GM12878 (cell line): ENCODE data around the gene ARMH1. TPM values are rescaled to one million over a fixed set of nuclear protein-coding genes. Genes with fewer than 3 reads are reported as not detected.

ENCODE experiments used
- ATAC-seq: fragments of 200-7000 bp; cut with Tn5 transposase; 3 replicates; pipeline ENCODE4 v1.9.1; 2020; ENCODE audit warnings: mild to moderate bottlenecking, moderate library complexity
- BruUV-seq: library from RNA; stranded (reverse); fragments of 400-500 nt; replicated peaks from 2 replicates; lab custom pipeline; 2021; lab: Mats Ljungman, UMichigan
- CTCF ChIA-PET: fragments of 300-600 bp; sonication (Branson Sonifier 250); formaldehyde crosslinking; extraction: SDS; loops from one replicate; lab custom pipeline; 2021; ENCODE audit warnings: inconsistent platforms; lab: Yijun Ruan, JAX
- POLR2A ChIA-PET: fragments of 350-600 bp; formaldehyde crosslinking; extraction: SDS; loops from one replicate; lab custom pipeline; 2021; ENCODE audit warnings: inconsistent platforms; lab: Charles Lee
- RAD21 ChIA-PET: fragments of 300-600 bp; sonication (Branson Sonifier 250); formaldehyde crosslinking; loops from one replicate; lab custom pipeline; 2023; ENCODE audit warnings: antibody characterized with exemption; ENCODE audit not compliant: unreplicated experiment; lab: Charles Lee
- SMC1A ChIA-PET: fragments of 300-600 bp; sonication (Branson Sonifier 250); formaldehyde crosslinking; loops from one replicate; lab custom pipeline; 2023; ENCODE audit not compliant: unreplicated experiment, uncharacterized antibody; lab: Charles Lee
- DNase-seq: peaks from one replicate; pipeline ENCODE4 v3.0.0-alpha.2; 2011; ENCODE audit warnings: low read depth, low spot score
- FAIRE-seq: peaks from 3 replicates; lab custom pipeline; 2011; peaks lifted over from hg19 to GRCh38; lab: Jason Lieb, UNC
- H2AFZ ChIP-seq: 2 replicates; pipeline ENCODE4 v1.6.0; 2011; ENCODE audit warnings: low read depth, low read length, control low read depth; ENCODE audit not compliant: control insufficient read depth
- H3K27ac ChIP-seq: 2 replicates; pipeline ENCODE4 v1.5.1; 2011; ENCODE audit warnings: control low read depth; ENCODE audit not compliant: control insufficient read depth, insufficient read depth
- H3K27me3 ChIP-seq, 2 experiments: replicated peaks in 1 of 2; 2 replicates each; pipeline versions ENCODE4 v1.6.0 to v1.6.1; 2011; ENCODE audit warnings: low read length in 1 of 2; ENCODE audit not compliant: control insufficient read depth in 2 of 2, insufficient read depth in 2 of 2
- H3K36me3 ChIP-seq, 2 experiments: 2 replicates each; pipeline ENCODE4 v1.5.1; 2011; ENCODE audit warnings: low read length in 1 of 2; ENCODE audit not compliant: control insufficient read depth in 2 of 2, insufficient read depth in 2 of 2
- H3K4me1 ChIP-seq: 2 replicates; pipeline ENCODE4 v1.6.1; 2011; ENCODE audit warnings: mild to moderate bottlenecking, low read length, moderate library complexity, mixed read lengths; ENCODE audit not compliant: control insufficient read depth, insufficient read depth
- H3K4me2 ChIP-seq: 2 replicates; pipeline ENCODE4 v1.6.0; 2011; ENCODE audit warnings: control low read depth; ENCODE audit not compliant: control insufficient read depth, insufficient read depth
- H3K4me3 ChIP-seq: fragments of 200-600 bp; sonication (generic); 2 replicates; pipeline ENCODE4 v1.5.1; 2016
- H3K79me2 ChIP-seq: 2 replicates; pipeline ENCODE4 v1.6.0; 2011; ENCODE audit warnings: low read length; ENCODE audit not compliant: control insufficient read depth, insufficient read depth
- H3K9ac ChIP-seq: 2 replicates; pipeline ENCODE4 v1.8.0; 2011; ENCODE audit warnings: low read length, control low read depth, mixed read lengths; ENCODE audit not compliant: control insufficient read depth, insufficient read depth
- H3K9me3 ChIP-seq: replicated peaks from 3 replicates; pipeline ENCODE4 v1.5.1; 2011; ENCODE audit warnings: mild to moderate bottlenecking, low read length; ENCODE audit not compliant: control insufficient read depth, insufficient read depth
- H4K20me1 ChIP-seq: 2 replicates; pipeline ENCODE4 v1.6.0; 2011; ENCODE audit not compliant: control insufficient read depth, insufficient read depth
- CEBPZ ChIP-seq: fragments of 150-350 bp; IDR thresholded peaks from 2 replicates; pipeline ENCODE4 v1.6.1; 2016; ENCODE audit warnings: low read depth, low read length
- EP300 ChIP-seq, 2 experiments: fragments of 150-350 bp in 1 of 2; IDR thresholded peaks; 2 replicates each; pipeline ENCODE4 v1.6.1; 2011 to 2012; ENCODE audit warnings: low read depth in 2 of 2, low read length in 2 of 2, borderline replicate concordance in 1 of 2, improper control_type of control experiment in 1 of 2, inconsistent platforms in 1 of 2; ENCODE audit not compliant: control insufficient read depth in 1 of 2
- KLF5 ChIP-seq: fragments of 450-650 bp; IDR thresholded peaks from 2 replicates; pipeline ENCODE4 v1.6.1; 2014; ENCODE audit warnings: mild to moderate bottlenecking; ENCODE audit not compliant: partially characterized antibody
- MEF2A ChIP-seq: IDR thresholded peaks from 2 replicates; pipeline ENCODE4 v1.6.1; 2011; ENCODE audit warnings: low read depth, mild to moderate bottlenecking, low read length, moderate library complexity; ENCODE audit not compliant: insufficient read depth
- MXI1 ChIP-seq: fragments of 150-350 bp; IDR thresholded peaks from 2 replicates; pipeline ENCODE4 v1.6.1; 2011; ENCODE audit warnings: low read depth, mild to moderate bottlenecking, inconsistent platforms, low read length, improper control_type of control experiment
- NR2F1 ChIP-seq: fragments of 450-650 bp; conservative IDR thresholded peaks from 2 replicates; pipeline ENCODE4 v1.6.1; 2017; ENCODE audit warnings: mild to moderate bottlenecking
- PML ChIP-seq: IDR thresholded peaks from 2 replicates; pipeline ENCODE4 v1.6.1; 2012; ENCODE audit warnings: low read length, inconsistent platforms
- SIN3A ChIP-seq: IDR thresholded peaks from 2 replicates; pipeline ENCODE4 v1.6.1; 2012; ENCODE audit warnings: low read depth, low read length, improper control_type of control experiment
- SMAD5 ChIP-seq: IDR thresholded peaks from 2 replicates; pipeline ENCODE4 v1.6.1; 2016; ENCODE audit warnings: antibody characterized with exemption, low read depth
- SMARCA5 ChIP-seq: fragments of 450-650 bp; IDR thresholded peaks from 2 replicates; pipeline ENCODE4 v1.6.1; 2017; ENCODE audit warnings: mild to moderate bottlenecking
- SP1 ChIP-seq: IDR thresholded peaks from one replicate; pipeline ENCODE4 v1.6.1; 2011; ENCODE audit warnings: low read depth, low read length
- SPI1 ChIP-seq: IDR thresholded peaks from 2 replicates; pipeline ENCODE4 v1.6.1; 2011; ENCODE audit warnings: low read depth, mild to moderate bottlenecking, low read length, moderate library complexity, borderline replicate concordance; ENCODE audit not compliant: insufficient read depth
- SREBF1 ChIP-seq: IDR thresholded peaks from 2 replicates; pipeline ENCODE4 v1.6.1; 2012; ENCODE audit warnings: mild to moderate bottlenecking, low read length
- TAF1 ChIP-seq: IDR thresholded peaks from 2 replicates; pipeline ENCODE4 v1.6.1; 2011; ENCODE audit warnings: mild to moderate bottlenecking, low read depth, low read length, borderline replicate concordance
- USF2 ChIP-seq: IDR thresholded peaks from 2 replicates; pipeline ENCODE4 v1.6.1; 2011; ENCODE audit warnings: low read depth, low read length, improper control_type of control experiment, borderline replicate concordance
- WGBS: methylation state at CpG from one replicate; pipeline ENCODE4 v1.1.6; 2016; ENCODE audit warnings: low lambda C conversion rate; ENCODE audit not compliant: insufficient replicate concordance, insufficient coverage; ENCODE audit errors: missing lambda C conversion rate; 5-methylcytosine and 5-hydroxymethylcytosine counted together
- in situ Hi-C: fragments of 300-500 bp; cut with MboI; formaldehyde crosslinking; loops from 9 replicates; pipeline ENCODE4 v1.14.3; 2018; ENCODE audit warnings: mixed read lengths
- intact Hi-C: fragments of 100-400 bp; cut with micrococcal nuclease; formaldehyde crosslinking; loops from one replicate; pipeline ENCODE4 v1.14.2; 2022; ENCODE audit not compliant: unreplicated experiment
- polyA plus RNA-seq, 11 experiments: library from polyadenylated mRNA; depleted of rRNA in 4 of 11; unstranded in 6 of 11; stranded (reverse) in 5 of 11; fragments of >200 nt; fragmentation: Nextera tagmentation in 4 of 11; fragmentation: Illumina TruSeq in 1 of 11; extraction: Ambion mirVana in 4 of 11; extraction: Trizol in 1 of 11; gene quantifications; 1 replicate in 1 of 11; 2 replicates in 10 of 11; pipeline versions ENCODE4 v1.2.1 to v1.2.3, GENCODE V29; 2011 to 2016; ENCODE audit warnings: inconsistent platforms in 2 of 11, missing spikeins in 2 of 11, low read depth in 1 of 11
- total RNA-seq, 4 experiments: library from RNA; depleted of rRNA in 3 of 4; stranded (reverse); fragments of >200 nt in 3 of 4; fragmentation: Illumina TruSeq in 1 of 4; extraction: Trizol in 1 of 4; gene quantifications; 2 replicates each; pipeline versions ENCODE4 v1.2.1 to v1.2.3, GENCODE V29; 2013 to 2021
- TF ChIP-seq, protein P1 (sequence below): IDR thresholded peaks from 2 replicates; pipeline ENCODE4 v1.6.1; 2011; ENCODE audit warnings: mild to moderate bottlenecking, low read depth, low read length, moderate library complexity; ENCODE audit not compliant: insufficient replicate concordance

The ARMH1 gene
- total and polyA plus RNA-seq, 10 of the 15 experiments (the other 5 are each of a cell fraction or from before 2014, with no cell fraction given), result 0.93 to 43.9 (median 8.2) TPM

DNA sequence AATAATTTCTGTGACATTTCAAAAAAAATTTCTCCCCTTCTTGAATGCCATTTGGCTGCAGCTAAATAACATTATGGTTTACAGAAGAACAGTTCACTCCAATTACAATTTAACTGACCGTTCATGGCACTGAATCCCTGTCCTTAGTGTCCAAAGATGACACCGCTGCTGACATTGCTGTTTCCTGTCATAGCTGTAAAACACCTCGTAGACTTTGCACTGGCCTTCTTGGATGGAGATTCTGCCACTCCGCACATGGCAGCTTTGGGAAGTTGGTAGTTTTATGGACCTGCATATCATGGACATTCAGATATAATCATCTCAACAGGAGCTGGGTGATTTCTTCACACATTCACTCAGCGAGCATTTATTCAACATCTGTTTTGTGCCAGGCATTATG, 5.0 kb downstream of the ARMH1 start (continued):
- no peak for TF ChIP-seq CEBPZ
- no peak for TF ChIP-seq USF2

- Histone ChIP-seq H3K4me1 (peaks cover 34% of the 10 kb centered on the region), H3K27me3 (no peaks in the 10 kb centered on the region), H3K9ac (no peak overlapping the region), H3K27ac (no peak overlapping the region), H4K20me1 (no peaks in the 10 kb centered on the region), H2AFZ (no peak overlapping the region), H3K79me2 (no peaks in the 10 kb centered on the region), H3K9me3 (no peaks in the 10 kb centered on the region), H3K4me2 (no peak overlapping the region), H3K36me3 (no peaks in the 10 kb centered on the region), H3K4me3 (no peak overlapping the region)
- CTCF ChIA-PET, result interaction anchor here (1.4 to 1.5 kb wide), 2 partner anchors 27 to 33 kb away, joined by 4 read pairs; no protein-coding TSS in a partner anchor
- 90% methylated on average over 14 of the region's 14 CpGs for WGBS
- intact Hi-C loops, result no loop called here
- RAD21 ChIA-PET, result interaction anchor here (2.3 kb wide), 1 partner anchor 7 kb away, joined by 11 read pairs; the partner anchor contains the start of genes ARMH1 and TMEM53
- in situ Hi-C loops, result no loop called here
- BruUV-seq, result no TSS peak
- FAIRE-seq (no peak), DNase-seq (no peak), ATAC-seq (no peak)
- POLR2A ChIA-PET, result no interaction called here
- SMC1A ChIA-PET, result interaction anchor here (0.8 kb wide), 1 partner anchor 14 kb away, joined by 3 read pairs; no protein-coding TSS in a partner anchor
- no peak for TF ChIP-seq TAF1
- no peak for TF ChIP-seq SREBF1
- no peak for TF ChIP-seq MEF2A
- no peak for TF ChIP-seq EP300 (IDR thresholded peaks at IDR 0.05; ENCODE audit: borderline replicate concordance in 1 of 2, control insufficient read depth in 1 of 2, low read depth in 2 of 2, low read length in 2 of 2)
- TF ChIP-seq MXI1, result no peak
- TF ChIP-seq PML, result no peak
- TF ChIP-seq NR2F1, result no peak
- TF ChIP-seq SMARCA5, result no peak
- TF ChIP-seq SIN3A, result no peak
- no peak for TF ChIP-seq SMAD5
- TF ChIP-seq SPI1, result no peak
- no peak for TF ChIP-seq SP1
- TF ChIP-seq KLF5, result no peak
- TF ChIP-seq, protein P1, sequence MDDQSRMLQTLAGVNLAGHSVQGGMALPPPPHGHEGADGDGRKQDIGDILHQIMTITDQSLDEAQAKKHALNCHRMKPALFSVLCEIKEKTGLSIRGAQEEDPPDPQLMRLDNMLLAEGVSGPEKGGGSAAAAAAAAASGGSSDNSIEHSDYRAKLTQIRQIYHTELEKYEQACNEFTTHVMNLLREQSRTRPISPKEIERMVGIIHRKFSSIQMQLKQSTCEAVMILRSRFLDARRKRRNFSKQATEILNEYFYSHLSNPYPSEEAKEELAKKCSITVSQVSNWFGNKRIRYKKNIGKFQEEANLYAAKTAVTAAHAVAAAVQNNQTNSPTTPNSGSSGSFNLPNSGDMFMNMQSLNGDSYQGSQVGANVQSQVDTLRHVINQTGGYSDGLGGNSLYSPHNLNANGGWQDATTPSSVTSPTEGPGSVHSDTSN, result no peak
Measured at GRCh38 chr1:44681905-44682882, 7.7 kb downstream of the ARMH1 start.
